ENCODE data around the gene COQ10A.

- TF ChIP-seq EZH2phosphoT487 (IDR thresholded peaks at IDR 0.05; ENCODE audit: insufficient read depth, low read depth) (no peak), EZH2 (IDR thresholded peaks at IDR 0.05; ENCODE audit: insufficient read depth, poor library complexity, severe bottlenecking) (no peak)
Observed at GRCh38 chr12:56257491-56258067, 9.2 kb upstream of the COQ10A start.
